A673 (cell line): ENCODE measurements around the gene RAB28. TPM values are rescaled to one million over a fixed set of nuclear protein-coding genes. Genes with fewer than 3 reads are reported as not detected.

Source experiments
- BruUV-seq: library from RNA; stranded (reverse); fragments of 400-500 nt; replicated peaks from 2 replicates; lab custom pipeline; 2021; lab: Mats Ljungman, UMichigan
- CTCF ChIA-PET: fragments of 300-600 bp; sonication (Branson Sonifier 250); formaldehyde crosslinking; loops from one replicate; lab custom pipeline; 2022; ENCODE audit warnings: antibody characterized with exemption; lab: Charles Lee
- POLR2A ChIA-PET: fragments of 300-600 bp; sonication (Branson Sonifier 250); formaldehyde crosslinking; loops from one replicate; lab custom pipeline; 2022; ENCODE audit warnings: antibody characterized with exemption; ENCODE audit not compliant: low non-redundant PET; lab: Charles Lee
- DNase-seq: peaks from one replicate; pipeline ENCODE4 v3.0.0-alpha.2; 2015; ENCODE audit warnings: low spot score
- H3K27ac ChIP-seq: fragments of 200-600 bp; sonication (generic); 2 replicates; pipeline ENCODE4 v1.5.1; 2016; ENCODE audit warnings: mixed run types, low read depth, mild to moderate bottlenecking, mixed read lengths, antibody characterized with exemption, low read length; ENCODE audit not compliant: poor library complexity, severe bottlenecking
- H3K27me3 ChIP-seq: fragments of 200-600 bp; sonication (generic); replicated peaks from 2 replicates; pipeline ENCODE4 v1.6.1; 2017; ENCODE audit warnings: mixed run types, low read depth, mild to moderate bottlenecking, mixed read lengths, antibody characterized with exemption, low read length; ENCODE audit not compliant: insufficient read depth, poor library complexity
- H3K36me3 ChIP-seq: fragments of 200-600 bp; sonication (generic); 2 replicates; pipeline ENCODE4 v1.6.1; 2016; ENCODE audit warnings: mixed run types, mild to moderate bottlenecking, mixed read lengths, antibody characterized with exemption, low read length; ENCODE audit not compliant: insufficient read depth, poor library complexity, severe bottlenecking
- H3K4me1 ChIP-seq: fragments of 200-600 bp; sonication (generic); 2 replicates; pipeline ENCODE4 v1.6.1; 2017; ENCODE audit warnings: mixed run types, mild to moderate bottlenecking, mixed read lengths, antibody characterized with exemption, low read length; ENCODE audit not compliant: insufficient read depth, poor library complexity, severe bottlenecking
- H3K4me3 ChIP-seq: fragments of 200-600 bp; sonication (generic); 2 replicates; pipeline ENCODE4 v1.5.1; 2016; ENCODE audit warnings: low read depth, mixed run types, mild to moderate bottlenecking, mixed read lengths, low read length; ENCODE audit not compliant: poor library complexity, severe bottlenecking
- H3K9me3 ChIP-seq: fragments of 200-600 bp; sonication (generic); 2 replicates; pipeline ENCODE4 v1.6.1; 2016; ENCODE audit warnings: mixed run types, low read depth, mild to moderate bottlenecking, mixed read lengths, antibody characterized with exemption, low read length; ENCODE audit not compliant: poor library complexity, severe bottlenecking
- CTCF ChIP-seq: fragments of 300-800, 200-600 bp; sonication (generic); conservative IDR thresholded peaks from 2 replicates; pipeline ENCODE4 v1.5.1; 2017; ENCODE audit warnings: low read depth, mild to moderate bottlenecking, antibody characterized with exemption, low read length, moderate library complexity, mixed read lengths
- EZH2 ChIP-seq: fragments of 200-600 bp; sonication (generic); IDR thresholded peaks from 2 replicates; pipeline ENCODE4 v1.6.1; 2017; ENCODE audit warnings: borderline replicate concordance, low read depth, mild to moderate bottlenecking, mixed read lengths, antibody characterized with exemption, low read length; ENCODE audit not compliant: poor library complexity, severe bottlenecking
- intact Hi-C: fragments of 100-400 bp; cut with micrococcal nuclease; formaldehyde crosslinking; loops from one replicate; pipeline ENCODE4 v1.10.0; 2022; ENCODE audit not compliant: unreplicated experiment
- total RNA-seq: library from RNA; stranded (reverse); gene quantifications from 2 replicates; pipeline ENCODE4 v1.2.3, GENCODE V29; 2021

Gene RAB28
- total RNA-seq, 1 experiment from 2014 or later: 22.6 TPM

DNA sequence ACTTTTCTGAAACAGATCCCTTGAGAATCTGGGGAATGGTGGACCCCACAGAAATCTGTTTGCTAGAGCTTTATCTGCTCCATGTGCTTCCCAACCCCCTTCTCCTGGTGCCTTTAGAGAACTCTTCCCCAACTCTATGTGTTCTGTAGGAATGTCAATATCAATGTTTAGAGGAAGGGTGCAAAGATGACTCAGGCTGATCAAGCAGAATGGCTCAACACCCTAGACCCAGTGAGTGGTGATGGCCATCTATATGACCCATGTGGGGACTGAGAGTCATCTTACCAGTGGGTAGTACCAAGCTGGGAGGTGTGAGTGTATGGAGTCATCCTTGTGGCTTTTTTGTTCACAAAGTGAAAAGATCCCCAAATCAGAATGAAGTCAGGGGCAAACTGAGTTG is 143.5 kb downstream of the RAB28 start:
- H3K27ac ChIP-seq: no peak overlapping the region
- no peak for DNase-seq
- TF ChIP-seq EZH2: no peak
- TF ChIP-seq CTCF: no peak
- no peak overlapping the region for H3K4me3 ChIP-seq
- intact Hi-C loops: no loop called here
- no TSS peak for BruUV-seq
- H3K36me3 ChIP-seq: no peaks in the 10 kb centered on the region
- no peaks in the 10 kb centered on the region for H3K27me3 ChIP-seq
- H3K9me3 ChIP-seq: no peaks in the 10 kb centered on the region
- ChIA-PET CTCF (no interaction called here), POLR2A (no interaction called here)
- no peaks in the 10 kb centered on the region for H3K4me1 ChIP-seq

- no peak for DNase-seq
- H3K27me3 ChIP-seq: no peaks in the 10 kb centered on the region
- ChIA-PET CTCF (no interaction called here), POLR2A (no interaction called here)
- TF ChIP-seq EZH2 (no peak), CTCF (no peak)
- no peaks in the 10 kb centered on the region for H3K36me3 ChIP-seq
- intact Hi-C loops: no loop called here
- BruUV-seq: no TSS peak
- no peak overlapping the region for H3K4me3 ChIP-seq
- H3K27ac ChIP-seq: no peak overlapping the region
- no peaks in the 10 kb centered on the region for H3K9me3 ChIP-seq
- H3K4me1 ChIP-seq: peaks cover 3% of the 10 kb centered on the region
Observed at GRCh38 chr4:13331827-13332226, 152.3 kb downstream of the RAB28 start.

GRCh38 chr4:13329963-13330362 is 154.2 kb downstream of the RAB28 start:
- Histone ChIP-seq H3K4me1 (peaks cover 3% of the 10 kb centered on the region), H3K27ac (no peak overlapping the region), H3K4me3 (no peak overlapping the region), H3K36me3 (no peaks in the 10 kb centered on the region), H3K9me3 (no peaks in the 10 kb centered on the region), H3K27me3 (no peaks in the 10 kb centered on the region)
- ChIA-PET CTCF (no interaction called here), POLR2A (no interaction called here)
- BruUV-seq: no TSS peak
- TF ChIP-seq EZH2 (no peak), CTCF (no peak)
- intact Hi-C loops: no loop called here
- peak; percentile 53 for DNase-seq
